ENCODE results near the gene PDK4.
"Not testable (repeated sequence)": the region's sequence is repeated elsewhere in the genome, so short reads cannot be mapped to it uniquely, and the experiment has no call there.

GRCh38 chr7:95604811-95605210 lies 8.5 kb upstream of the PDK4 start:
- not testable (repeated sequence) for TF ChIP-seq CTCF (conservative IDR thresholded peaks at IDR 0.05 in 1 of 2, IDR thresholded peaks at IDR 0.05 in 1 of 2; ENCODE audit: low read depth in 1 of 2, low read length in 2 of 2); EZH2 (IDR thresholded peaks at IDR 0.05; ENCODE audit: low read length, missing control alignments)

All from fibroblast of lung (primary cell).